HL-60 (cell line): Measurements from ENCODE around the gene TMEM131L.

Source experiments
- CTCF ChIP-seq: IDR thresholded peaks from one replicate; pipeline ENCODE4 v1.5.1; 2011; ENCODE audit warnings: low read length, control low read depth, inconsistent platforms; ENCODE audit not compliant: insufficient read depth
- GABPA ChIP-seq: IDR thresholded peaks from 2 replicates; pipeline ENCODE4 v1.6.1; 2012; ENCODE audit warnings: low read depth
- POLR2AphosphoS5 ChIP-seq: IDR thresholded peaks from 2 replicates; pipeline ENCODE4 v1.6.1; 2012; ENCODE audit warnings: low read depth
- REST ChIP-seq: IDR thresholded peaks from 2 replicates; pipeline ENCODE4 v1.6.1; 2012; ENCODE audit warnings: low read depth; ENCODE audit not compliant: insufficient replicate concordance

- TF ChIP-seq CTCF (no peak), REST (no peak), POLR2AphosphoS5 (no peak), GABPA (no peak)
These were observed 32.1 kb downstream of the TMEM131L start for GRCh38 chr4:153497988-153498967.
